ENCODE measurements around the gene TFAM. TPM values are rescaled to one million over a fixed set of nuclear protein-coding genes. Genes with fewer than 3 reads are reported as not detected.
"Not testable (repeated sequence)": the region's sequence is repeated elsewhere in the genome, so short reads cannot be mapped to it uniquely, and the experiment has no call there.

TFAM gene
- total RNA-seq, 1 donor from 2014 or later = 56.3 TPM

DNA sequence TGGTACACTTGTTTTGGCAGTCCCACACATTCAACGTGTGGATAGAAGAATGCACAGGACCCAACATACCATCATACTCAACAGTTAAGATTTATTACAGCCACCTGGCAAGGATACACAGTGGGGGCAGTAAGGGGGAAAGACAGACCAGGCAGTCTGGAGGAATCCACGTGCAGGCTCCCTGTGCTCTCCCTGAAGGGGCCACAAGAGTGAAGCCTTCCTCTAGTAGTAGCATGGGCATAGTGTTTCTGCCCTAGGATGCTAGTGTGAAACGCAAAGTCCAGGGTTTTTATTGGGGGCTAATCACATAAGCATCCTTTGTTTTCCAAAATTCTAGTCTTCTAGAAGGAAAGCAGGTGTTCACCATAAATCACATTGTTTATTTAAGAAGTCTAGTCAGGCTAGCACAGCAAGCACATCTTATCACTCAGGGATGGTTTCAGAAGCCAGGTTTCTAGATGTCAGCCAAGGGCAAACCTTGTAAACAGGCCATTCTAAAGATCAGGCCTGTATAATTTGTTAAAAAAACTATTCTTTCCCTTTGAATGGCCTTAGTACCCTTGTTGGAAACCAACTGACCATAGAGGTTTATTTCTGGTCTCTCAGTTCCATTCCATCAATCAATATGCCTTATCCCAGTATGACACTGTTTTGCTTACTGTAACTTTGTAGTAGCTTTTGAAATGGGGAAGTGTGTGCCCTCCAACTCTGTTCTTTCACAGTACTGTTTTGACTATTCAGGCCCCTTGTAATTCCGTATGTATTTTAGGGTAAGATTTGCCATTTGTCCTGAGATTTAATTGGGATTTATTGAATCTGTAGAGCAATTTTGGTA lies 12.4 kb upstream of the TFAM start:
- intact Hi-C loops (cut with micrococcal nuclease) = no loop called here

DNA sequence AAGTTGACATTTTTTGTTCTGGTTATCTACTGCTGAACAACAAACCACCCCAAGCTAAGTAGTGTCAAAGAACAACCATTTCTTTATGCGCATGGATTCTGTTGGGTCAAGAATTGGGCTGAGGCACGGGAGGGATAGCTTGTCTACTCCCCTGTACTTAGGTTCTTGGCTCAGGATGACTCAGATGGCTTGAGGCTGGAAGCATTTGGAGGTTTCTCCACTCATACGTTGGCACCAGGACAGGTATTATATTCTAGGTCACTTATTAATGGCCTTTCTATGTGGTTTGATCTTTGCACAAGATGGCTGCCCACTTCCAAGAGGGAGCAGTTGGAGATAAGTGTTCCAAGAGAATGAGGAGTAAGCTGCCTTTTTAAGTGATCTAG lies 11.8 kb upstream of the TFAM start:
- intact Hi-C loops (cut with micrococcal nuclease) = no loop called here

DNA sequence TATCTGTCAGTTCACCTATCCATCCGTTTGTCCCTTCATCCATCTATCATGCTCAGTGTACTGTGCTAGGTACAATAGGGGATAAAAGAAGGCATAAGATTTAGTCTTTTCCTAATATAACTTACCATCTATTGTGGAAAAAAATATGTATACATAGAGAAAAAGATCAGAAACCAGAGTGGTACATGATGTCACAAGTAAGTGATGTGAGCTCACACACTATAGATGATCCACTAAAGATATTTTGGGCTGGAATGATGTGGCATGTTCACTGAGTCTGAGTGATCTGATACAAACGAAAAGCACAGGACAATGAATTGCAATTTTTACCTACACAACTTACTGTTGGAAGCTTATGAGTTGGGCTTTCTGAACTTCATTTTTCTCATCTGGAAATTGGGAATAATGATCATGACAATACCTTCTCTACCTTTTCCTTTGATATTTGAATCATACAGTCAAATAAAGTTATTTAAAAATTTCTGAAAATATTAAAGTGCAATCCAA lies 2.7 kb upstream of the TFAM start:
- intact Hi-C loops (cut with micrococcal nuclease) = loop anchor here (10.0 kb wide), 1 partner anchor 1522 kb away; the partner anchor contains the start of gene CCDC6

DNA sequence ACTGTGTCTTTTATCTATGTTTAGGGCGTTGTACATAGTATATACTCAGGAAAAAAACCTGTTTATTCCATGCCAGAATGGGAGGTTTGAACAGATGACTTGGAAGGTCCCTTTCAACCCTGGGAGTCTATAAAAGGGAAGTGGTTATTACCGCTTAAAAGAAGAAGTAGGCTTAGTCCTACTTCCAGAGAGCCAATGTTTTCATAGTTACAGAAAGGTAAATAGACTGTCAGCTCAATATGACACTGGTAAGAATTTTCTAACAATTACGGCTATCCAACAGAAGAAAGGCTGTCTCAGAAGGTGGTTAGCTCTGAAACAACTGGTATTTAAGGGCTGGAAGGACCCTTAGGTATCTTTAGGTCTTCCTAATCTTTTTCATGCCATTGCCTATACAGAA lies 1.1 kb upstream of the TFAM start:
- intact Hi-C loops (cut with micrococcal nuclease) = loop anchor here (10.0 kb wide), 1 partner anchor 1521 kb away; the partner anchor contains the start of gene CCDC6

DNA sequence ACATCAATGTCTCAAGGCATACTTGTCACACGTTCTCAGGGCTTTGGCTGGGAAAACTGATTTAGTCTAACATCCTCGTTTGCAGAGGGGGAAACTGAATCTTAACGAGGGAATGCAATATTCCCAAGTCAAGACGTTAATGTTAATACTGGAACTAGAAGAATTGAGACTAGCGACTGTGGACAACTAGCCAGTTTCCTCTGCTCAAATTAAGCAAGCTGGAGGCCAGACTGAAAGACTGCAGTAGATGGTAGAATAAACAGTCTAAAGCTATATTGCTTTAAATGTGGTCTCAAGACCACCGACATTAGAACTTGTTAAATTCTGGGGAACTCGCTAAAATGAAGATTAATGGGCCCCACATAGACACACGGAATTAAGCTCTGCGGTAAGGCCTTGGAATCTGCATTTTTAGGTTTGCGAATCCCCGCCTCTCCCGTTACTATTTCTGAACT lies 639 bp upstream of the TFAM start:
- intact Hi-C loops (cut with micrococcal nuclease) = loop anchor here (10.0 kb wide), 1 partner anchor 1520 kb away; the partner anchor contains the start of gene CCDC6

DNA sequence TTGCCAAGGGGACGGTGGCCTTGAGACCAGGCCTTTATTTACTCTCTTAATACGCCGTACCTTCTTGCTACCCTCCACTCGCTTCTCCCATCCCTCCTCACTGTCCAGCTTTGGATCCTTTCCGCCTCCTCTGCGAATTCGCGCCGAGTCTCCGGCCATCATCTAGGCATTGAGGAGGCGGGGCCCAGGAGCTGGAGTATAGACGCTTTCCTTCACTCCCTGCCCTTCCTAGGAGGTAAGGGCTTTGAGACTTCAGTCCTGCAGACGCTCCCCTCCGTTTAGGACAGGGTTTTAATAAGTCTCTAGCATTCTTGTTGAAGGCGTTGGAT lies 538 bp downstream of the TFAM start:
- intact Hi-C loops (cut with micrococcal nuclease) = loop anchor here (1.0 to 10.0 kb wide), 6 partner anchors 51 to 1519 kb away; partner anchors contain the start of genes CCDC6 and CISD1

DNA sequence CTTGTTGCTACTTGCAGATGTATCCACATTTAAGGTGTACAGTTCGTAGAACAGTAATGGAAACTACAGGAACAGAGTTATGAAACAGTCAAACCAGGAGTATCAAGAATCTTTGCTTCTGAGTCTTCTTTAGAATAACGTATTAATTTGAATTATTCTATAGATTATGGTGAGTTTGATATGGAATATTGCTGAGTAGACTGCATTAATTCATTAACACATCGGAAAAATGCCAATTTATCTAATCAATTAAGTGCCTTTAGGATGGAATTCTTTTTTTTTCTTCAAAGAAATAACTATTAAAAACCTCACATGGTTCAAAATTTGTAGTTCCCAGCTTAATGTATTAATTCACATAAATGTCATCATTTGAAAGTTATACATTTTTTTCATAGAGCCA lies 3.8 kb downstream of the TFAM start:
- intact Hi-C loops (cut with micrococcal nuclease) = loop anchor here (10.0 kb wide), 1 partner anchor 1516 kb away; the partner anchor contains the start of gene CCDC6

DNA sequence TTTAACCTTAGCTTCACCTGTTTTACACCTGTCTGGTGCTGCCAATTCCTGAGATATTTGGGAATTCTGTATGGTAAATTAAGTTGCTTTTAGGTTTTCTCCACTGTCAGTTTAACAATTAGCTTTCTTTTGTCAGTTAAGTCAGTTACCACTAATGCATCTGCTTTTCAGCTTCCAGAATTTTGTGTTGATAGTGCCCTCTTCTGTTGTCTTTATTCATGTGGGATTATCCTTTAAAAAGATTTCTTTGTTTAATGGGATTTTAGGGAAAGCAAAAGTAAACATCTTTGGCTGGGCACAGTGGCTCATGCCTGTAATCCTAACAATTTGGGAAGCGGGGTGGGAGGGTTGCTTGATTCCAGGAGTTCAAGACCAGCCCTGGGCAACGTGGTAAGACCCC lies 8.1 kb downstream of the TFAM start:
- intact Hi-C loops (cut with micrococcal nuclease) = no loop called here

DNA sequence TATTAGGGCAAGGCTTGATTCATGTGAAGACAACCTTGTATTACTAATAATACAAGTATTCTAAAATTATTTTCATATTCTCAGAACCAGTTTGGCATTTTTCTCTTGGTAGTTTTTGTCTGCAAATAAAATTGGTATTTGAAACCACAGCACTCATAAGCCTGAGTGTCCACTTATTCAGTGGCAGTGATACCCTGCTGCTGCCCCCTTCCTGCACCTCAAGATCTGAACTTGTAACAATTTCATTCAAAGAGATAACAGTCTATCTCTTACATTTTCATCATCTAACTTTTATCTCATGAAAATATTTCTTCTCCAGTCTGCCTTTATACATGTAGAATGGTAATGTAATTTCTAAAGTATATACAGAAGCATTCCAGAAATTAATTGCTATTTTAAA lies 9.3 kb downstream of the TFAM start:
- intact Hi-C loops (cut with micrococcal nuclease) = no loop called here

DNA sequence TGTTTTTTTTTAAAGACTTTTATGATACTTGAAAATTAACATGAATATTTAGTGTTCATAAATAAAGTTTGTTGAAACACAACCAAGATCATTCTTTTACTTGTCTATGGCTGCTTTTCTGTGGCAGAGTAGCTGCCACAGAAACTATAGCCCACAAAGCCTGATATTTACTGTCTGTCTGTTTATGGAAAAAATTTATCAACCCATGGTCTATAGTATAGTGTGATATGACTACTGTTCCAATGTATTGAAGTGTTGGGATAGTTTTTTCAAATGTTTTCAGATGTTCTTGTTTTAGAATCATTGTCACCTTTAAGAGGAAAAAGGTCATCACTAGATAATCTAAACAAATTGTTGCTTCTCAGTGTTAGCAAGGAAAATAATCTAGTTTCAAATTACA lies 10.8 kb downstream of the TFAM start:
- intact Hi-C loops (cut with micrococcal nuclease) = no loop called here

DNA sequence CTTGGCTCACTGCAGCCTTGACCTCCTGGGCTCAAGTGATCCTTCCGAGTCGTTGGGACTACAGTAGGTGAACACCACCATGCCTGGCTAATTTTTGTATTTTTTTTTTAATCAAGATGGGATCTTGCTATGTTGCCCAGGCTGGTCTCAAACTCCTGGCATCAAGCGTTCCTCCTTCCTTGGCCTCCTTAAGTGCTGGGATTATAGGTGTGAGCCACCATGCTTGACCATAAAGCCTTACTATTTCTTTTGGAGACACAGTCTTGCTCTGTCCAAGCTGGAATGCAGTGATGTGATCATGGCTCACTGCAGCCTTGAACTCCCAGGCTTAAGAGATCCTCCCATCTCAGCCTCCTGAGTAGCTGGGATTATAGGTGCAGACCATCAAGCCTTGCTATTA lies 12.6 kb downstream of the TFAM start:
- intact Hi-C loops (cut with micrococcal nuclease) = no loop called here

DNA sequence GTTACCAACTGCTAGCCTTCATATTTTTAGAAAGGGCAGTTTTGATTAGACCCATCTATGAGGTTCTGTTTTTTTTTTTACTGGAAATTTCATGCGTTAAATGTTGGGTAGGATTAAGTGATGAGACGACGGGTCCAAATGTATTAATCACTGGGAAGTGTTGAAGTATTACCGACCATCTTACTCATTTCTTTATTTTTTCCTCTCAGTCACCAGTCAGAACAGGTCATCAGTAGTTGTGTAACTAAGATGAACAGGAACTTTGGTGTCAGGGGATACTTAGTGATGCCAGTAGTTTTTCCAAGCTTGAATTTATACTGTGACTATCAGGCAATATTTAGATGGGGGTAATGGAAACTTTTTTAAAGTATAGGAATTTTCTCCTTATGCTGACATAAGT lies 14.2 kb downstream of the TFAM start:
- intact Hi-C loops (cut with micrococcal nuclease) = no loop called here

DNA sequence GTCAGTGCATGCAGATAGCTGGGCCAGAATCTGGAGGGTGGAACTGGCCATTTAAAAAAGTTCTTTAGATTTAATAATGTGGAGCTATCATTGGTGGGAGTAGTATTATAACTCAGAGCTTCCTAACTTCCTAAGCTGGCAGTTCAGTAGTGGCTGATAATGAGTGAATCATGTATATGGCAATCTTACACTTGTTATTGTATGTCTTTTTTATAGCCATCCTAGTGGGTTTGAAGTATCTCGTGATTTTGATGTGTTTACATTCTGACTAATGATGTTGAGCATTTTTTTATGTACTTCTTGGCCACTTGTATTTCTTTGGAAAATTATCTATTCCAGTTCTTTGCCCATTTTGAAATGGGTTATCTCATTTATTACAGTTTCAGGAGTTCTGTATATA lies 15.4 kb downstream of the TFAM start:
- intact Hi-C loops (cut with micrococcal nuclease) = loop anchor here (1.0 kb wide), 1 partner anchor 48 kb away; no protein-coding TSS in a partner anchor

DNA sequence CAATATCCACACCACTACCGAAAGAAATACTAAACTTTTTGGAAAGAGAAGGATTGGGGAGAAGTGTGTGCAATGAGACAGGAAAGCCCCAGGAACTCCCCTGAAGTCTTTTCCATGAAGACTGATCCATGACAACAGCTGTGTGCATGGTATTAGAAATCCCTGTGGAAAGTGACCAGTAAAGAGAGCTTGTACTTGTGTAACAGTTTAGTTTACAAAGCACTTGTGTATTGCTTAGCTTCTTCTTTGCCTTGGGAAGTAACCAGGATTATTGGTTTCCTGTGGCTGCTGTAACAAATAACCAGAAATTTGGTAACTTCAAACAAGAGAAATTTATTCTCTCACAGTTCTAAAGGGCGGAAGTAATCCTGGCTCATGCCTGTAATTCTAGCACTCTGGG lies 18.8 kb downstream of the TFAM start:
- intact Hi-C loops (cut with micrococcal nuclease) = no loop called here

DNA sequence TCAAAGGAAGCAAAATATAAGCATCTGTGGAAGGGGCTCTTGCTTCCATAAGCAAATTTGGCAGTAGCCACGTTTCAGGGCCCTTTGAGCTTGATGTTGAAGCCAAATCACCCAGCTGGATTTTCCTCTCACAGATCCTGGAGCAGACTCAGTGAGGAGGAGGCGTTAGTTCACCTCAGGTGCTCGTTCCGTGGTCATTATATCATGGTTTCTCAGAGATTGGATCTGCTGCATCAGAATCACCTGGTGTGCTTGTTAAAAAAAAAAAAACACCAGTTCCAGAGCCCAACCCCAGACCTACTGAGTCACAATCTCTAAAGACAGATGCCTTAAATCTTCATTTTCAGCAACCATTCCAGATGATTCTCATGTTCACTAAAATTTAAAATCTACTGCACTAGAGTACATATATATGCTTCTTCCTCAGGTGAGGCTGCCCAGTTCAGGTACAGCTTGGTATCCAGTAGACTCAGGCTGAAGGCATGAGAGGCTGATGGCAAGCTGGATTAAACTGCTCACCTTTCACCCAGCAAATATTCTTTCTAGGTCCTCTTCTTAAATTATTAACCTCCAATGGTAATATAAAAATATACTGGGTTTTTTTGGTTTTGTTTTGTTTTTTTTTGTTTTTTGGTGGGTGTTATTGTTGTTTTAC lies 24.9 kb downstream of the TFAM start:
- intact Hi-C loops (cut with micrococcal nuclease) = no loop called here

DNA sequence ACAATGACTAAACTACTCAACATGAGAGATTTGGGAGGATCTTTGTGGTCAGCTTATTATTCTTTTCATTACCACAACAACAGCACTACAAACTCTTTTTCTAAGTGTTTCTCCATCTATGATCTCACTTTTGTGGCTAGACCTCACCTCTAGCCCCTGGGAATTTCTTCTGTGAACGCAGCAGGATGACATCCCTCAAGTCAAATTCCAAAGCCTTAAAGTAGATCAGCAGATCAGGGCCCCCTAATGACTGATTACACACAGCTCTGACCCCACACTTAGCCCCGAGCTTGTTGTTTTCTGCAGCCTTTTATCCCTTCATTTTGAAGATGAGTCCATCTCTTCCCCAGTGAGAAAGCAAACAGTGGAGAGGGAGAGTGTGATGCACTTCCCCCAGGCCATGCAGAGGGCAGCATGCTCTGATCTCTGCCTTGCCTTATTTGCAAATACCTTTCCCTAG lies 27.3 kb downstream of the TFAM start:
- intact Hi-C loops (cut with micrococcal nuclease) = no loop called here

DNA sequence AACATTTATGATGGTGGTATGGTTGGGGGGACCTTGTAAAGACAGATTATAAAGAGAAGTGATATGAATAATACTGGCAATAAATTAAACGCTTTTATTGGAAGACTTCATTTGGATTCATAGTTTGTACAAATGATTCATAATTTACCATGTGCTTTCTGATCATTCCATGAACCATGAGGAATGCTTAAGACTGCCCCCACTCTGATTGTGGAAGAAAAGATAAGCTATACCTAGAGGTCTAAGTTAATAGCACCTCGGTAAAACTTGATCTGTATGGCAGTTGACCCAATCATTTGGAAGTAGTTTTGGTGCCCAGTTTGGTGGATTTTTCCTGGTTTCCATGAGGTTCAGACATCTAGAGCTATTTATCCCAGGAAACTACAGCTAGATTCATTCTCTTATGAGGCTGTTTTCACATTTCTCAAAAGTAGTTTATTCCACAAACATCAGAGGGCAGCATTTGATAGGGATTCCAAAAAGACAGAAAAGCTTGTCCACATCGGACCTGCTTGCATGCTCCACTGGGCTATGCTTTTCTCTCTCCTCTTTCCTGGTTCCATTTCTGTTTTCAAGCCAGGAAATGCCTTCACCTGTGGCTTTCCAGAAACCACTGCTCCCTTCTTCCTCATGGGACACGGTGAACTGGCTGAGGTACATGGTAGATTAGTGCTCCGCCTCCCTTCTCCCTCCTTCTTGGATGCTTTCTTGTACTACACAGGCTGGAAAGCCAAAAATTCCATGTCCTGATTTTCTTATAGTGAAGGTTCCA lies 29.2 kb downstream of the TFAM start:
- intact Hi-C loops (cut with micrococcal nuclease) = no loop called here

DNA sequence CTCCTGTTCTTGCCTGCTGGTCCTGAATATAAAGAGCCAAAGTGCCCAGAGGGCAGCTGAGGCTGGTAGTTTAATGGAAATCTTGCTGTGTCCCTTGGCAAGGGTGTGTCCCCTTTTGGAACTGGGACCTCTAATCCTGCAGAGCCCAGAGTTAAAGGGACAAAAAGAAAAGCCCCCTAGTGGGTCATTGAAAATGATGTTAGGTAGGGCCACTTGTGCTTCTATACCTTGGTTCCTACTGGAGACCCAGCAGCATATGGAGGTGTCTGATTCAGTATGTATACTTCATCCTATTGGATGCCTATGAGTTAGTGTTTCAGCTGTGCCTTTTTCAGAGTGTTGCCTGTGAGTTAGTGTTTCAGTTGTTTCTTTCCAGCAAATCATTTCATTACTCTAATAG lies 30.5 kb downstream of the TFAM start:
- intact Hi-C loops (cut with micrococcal nuclease) = no loop called here

DNA sequence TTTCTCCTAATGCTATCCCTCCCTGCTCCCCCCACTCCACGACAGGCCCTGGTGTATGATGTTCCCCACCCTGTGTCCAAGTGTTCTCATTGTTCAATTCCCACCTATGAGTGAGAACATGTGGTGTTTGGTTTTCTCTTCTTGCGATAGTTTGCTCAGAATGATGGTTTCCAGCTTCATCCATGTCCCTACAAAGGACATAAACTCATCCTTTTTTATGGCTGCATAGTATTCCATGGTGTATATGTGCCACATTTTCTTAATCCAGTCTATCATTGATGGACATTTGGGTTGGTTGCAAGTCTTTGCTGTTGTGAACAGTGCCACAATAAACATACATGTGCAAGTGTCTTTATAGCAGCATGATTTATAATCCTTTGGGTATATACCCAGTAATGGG lies 32.7 kb downstream of the TFAM start:
- intact Hi-C loops (cut with micrococcal nuclease) = not testable (repeated sequence)

DNA sequence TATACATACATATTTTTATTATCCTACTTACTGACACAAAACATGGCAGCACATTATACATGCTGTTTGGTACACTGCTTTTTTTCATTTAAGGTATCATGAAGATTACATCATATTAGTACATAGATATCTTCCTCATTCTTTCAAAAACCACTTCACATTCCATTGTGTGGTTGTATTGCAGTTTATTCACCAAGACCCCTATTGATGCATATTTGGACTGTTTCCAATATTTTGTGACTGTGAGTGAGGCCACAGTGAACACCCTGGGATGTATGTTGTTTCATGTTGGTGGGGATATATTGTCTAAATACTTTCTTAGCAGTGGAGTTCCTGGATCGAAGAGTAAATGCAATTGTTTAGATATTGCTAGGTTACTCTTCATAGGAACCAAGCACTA lies 39.0 kb downstream of the TFAM start:
- intact Hi-C loops (cut with micrococcal nuclease) = no loop called here

DNA sequence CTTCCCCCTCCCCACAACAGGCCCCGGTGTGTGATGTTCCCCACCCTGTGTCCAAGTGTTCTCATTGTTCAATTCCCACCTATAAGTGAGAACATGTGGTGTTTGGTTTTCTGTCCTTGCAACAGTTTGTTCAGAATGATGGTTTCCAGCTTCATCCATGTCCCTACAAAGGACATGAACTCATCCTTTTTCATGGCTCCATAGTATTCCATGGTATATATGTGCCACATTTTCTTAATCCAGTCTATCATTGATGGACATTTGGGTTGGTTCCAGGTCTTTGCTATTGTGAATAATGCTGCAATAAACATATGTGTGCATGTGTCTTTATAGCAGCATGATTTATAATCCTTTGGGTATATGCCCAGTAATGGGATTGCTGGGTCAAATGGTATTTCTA lies 43.2 kb downstream of the TFAM start:
- intact Hi-C loops (cut with micrococcal nuclease) = not testable (repeated sequence)

DNA sequence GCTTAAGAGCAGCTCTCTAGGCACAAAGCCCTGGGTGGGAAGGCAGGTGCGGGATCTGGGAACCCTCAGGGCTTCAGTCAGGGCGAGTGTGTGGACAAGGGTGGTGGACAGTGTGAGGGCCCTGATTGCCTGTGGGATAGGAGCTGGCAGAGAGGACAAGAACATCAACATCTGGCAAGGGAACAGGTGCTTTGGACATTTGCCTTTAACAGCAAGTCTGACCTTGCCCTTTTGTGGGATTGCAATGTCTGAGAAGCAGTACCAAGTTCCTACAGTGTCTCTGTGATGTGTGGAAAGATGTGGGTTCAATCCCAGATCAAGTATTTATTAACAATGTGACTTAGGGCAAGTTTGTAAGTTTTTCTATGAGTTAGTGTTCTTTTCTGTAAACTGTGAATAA lies 46.7 kb downstream of the TFAM start:
- intact Hi-C loops (cut with micrococcal nuclease) = no loop called here
